ENCODE results near the gene CDC37. TPM values are rescaled to one million over a fixed set of nuclear protein-coding genes. Genes with fewer than 3 reads are reported as not detected.

Gene CDC37
- total and polyA plus RNA-seq, 4 experiments from 2014 or later = 51.8 to 185 (median 134) TPM

- DNase-seq = no peak
- H3K27me3 ChIP-seq (ENCODE audit: insufficient read depth, low read length) = peaks cover 6% of the 10 kb centered on the region
- ChIA-PET POLR2A (ENCODE audit: partially characterized antibody) (interaction anchor here (1.5 to 26.5 kb wide), 2 partner anchors 18 to 284 kb away, joined by 4 to 470 read pairs; partner anchors contain the start of gene CDC37), CTCF (ENCODE audit: partially characterized antibody) (interaction anchor here (4.1 to 19.1 kb wide), 3 partner anchors 10 to 23 kb away, joined by 32 to 379 read pairs (median 117); partner anchors contain the start of gene CDC37)
- H3K9me3 Mint-ChIP-seq = peaks cover 0 to 7% (median 0%) of the 10 kb centered on the region in 8 donors
- H3K27ac Mint-ChIP-seq = peak overlapping the region; percentile 85 to 99 (median 98)
- intact Hi-C loops (cut with micrococcal nuclease) = no loop called here
- H3K36me3 ChIP-seq (ENCODE audit: insufficient read depth, low read length) = no peaks in the 10 kb centered on the region
- peaks cover 37 to 81% (median 59%) of the 10 kb centered on the region in 4 donors for H3K4me1 Mint-ChIP-seq
- H3K4me3 ChIP-seq (ENCODE audit: low read length in 2 of 2) = no peak overlapping the region
- no peaks in the 10 kb centered on the region for H3K9me3 ChIP-seq (ENCODE audit: control insufficient read depth in 1 of 2, low read length in 2 of 2)
- peak overlapping the region; percentile 73 for H3K27ac ChIP-seq (ENCODE audit: low read depth, low read length)
- H3K36me3 Mint-ChIP-seq = peaks cover 0 to 12% of the 10 kb centered on the region in 2 donors
- peaks cover 14 to 36% of the 10 kb centered on the region in 2 donors for H3K27me3 Mint-ChIP-seq
- peaks cover 68% of the 10 kb centered on the region for H3K4me1 ChIP-seq (ENCODE audit: insufficient read depth, low read length)
- peak overlapping the region in 1 of 8 donors; percentile 90 for H3K4me3 Mint-ChIP-seq
Measured at GRCh38 chr19:10427169-10427568, 23.8 kb upstream of the CDC37 start.

- Histone ChIP-seq H3K4me1 (ENCODE audit: insufficient read depth, low read length) (peaks cover 73% of the 10 kb centered on the region), H3K4me3 (ENCODE audit: low read length in 2 of 2) (peak overlapping the region in 1 of 2 donors; percentile 60), H3K27me3 (ENCODE audit: insufficient read depth, low read length) (peaks cover 33% of the 10 kb centered on the region), H3K36me3 (ENCODE audit: insufficient read depth, low read length) (no peaks in the 10 kb centered on the region), H3K9me3 (ENCODE audit: control insufficient read depth in 1 of 2, low read length in 2 of 2) (no peaks in the 10 kb centered on the region), H3K27ac (ENCODE audit: low read depth, low read length) (peak overlapping the region; percentile 38)
- peak overlapping the region; percentile 36 to 99 (median 97) for H3K27ac Mint-ChIP-seq
- H3K27me3 Mint-ChIP-seq = peaks cover 29 to 46% of the 10 kb centered on the region in 2 donors
- intact Hi-C loops (cut with micrococcal nuclease) = loop anchor here (1.0 kb wide), 1 partner anchor 21 kb away; the partner anchor contains the start of gene CDC37
- ChIA-PET POLR2A (ENCODE audit: partially characterized antibody) (interaction anchor here (0.9 to 26.5 kb wide), 5 partner anchors 13 to 188 kb away, joined by 3 to 470 read pairs (median 3); partner anchors contain the start of genes CDC37 and ICAM1), CTCF (ENCODE audit: partially characterized antibody) (interaction anchor here (1.0 to 19.1 kb wide), 7 partner anchors 9 to 224 kb away, joined by 3 to 379 read pairs (median 6); partner anchors contain the start of genes CDC37 and ICAM1)
- peaks cover 35 to 79% (median 60%) of the 10 kb centered on the region in 4 donors for H3K4me1 Mint-ChIP-seq
- peaks cover 0 to 11% of the 10 kb centered on the region in 2 donors for H3K36me3 Mint-ChIP-seq
- peaks cover 0 to 11% (median under 1%) of the 10 kb centered on the region in 8 donors for H3K9me3 Mint-ChIP-seq
- DNase-seq = peak in 4 of 5 donors; percentile 59 to 86 (median 64)
- peak overlapping the region in 7 of 8 donors; percentile 52 to 79 (median 61) for H3K4me3 Mint-ChIP-seq
Measured at GRCh38 chr19:10424011-10424637, 20.8 kb upstream of the CDC37 start.

GRCh38 chr19:10422846-10423245, 19.5 kb upstream of the CDC37 start:
- Histone ChIP-seq H3K4me3 (ENCODE audit: low read length in 2 of 2) (no peak overlapping the region), H3K36me3 (ENCODE audit: insufficient read depth, low read length) (no peaks in the 10 kb centered on the region), H3K27me3 (ENCODE audit: insufficient read depth, low read length) (peaks cover 45% of the 10 kb centered on the region), H3K27ac (ENCODE audit: low read depth, low read length) (no peak overlapping the region), H3K4me1 (ENCODE audit: insufficient read depth, low read length) (peaks cover 73% of the 10 kb centered on the region), H3K9me3 (ENCODE audit: control insufficient read depth in 1 of 2, low read length in 2 of 2) (no peaks in the 10 kb centered on the region)
- ChIA-PET CTCF (ENCODE audit: partially characterized antibody) (interaction anchor here (2.0 to 19.1 kb wide), 4 partner anchors 8 to 152 kb away, joined by 6 to 379 read pairs (median 72); partner anchors contain the start of genes CDC37 and ICAM1), POLR2A (ENCODE audit: partially characterized antibody) (interaction anchor here (26.5 kb wide), 1 partner anchor 13 kb away, joined by 470 read pairs; the partner anchor contains the start of gene CDC37)
- Mint-ChIP-seq H3K27me3 (peaks cover 34 to 49% of the 10 kb centered on the region in 2 donors), H3K4me3 (no peak overlapping the region), H3K27ac (peak overlapping the region in 1 of 7 donors; percentile 99), H3K4me1 (peaks cover 31 to 77% (median 54%) of the 10 kb centered on the region in 4 donors), H3K36me3 (peaks cover 0 to 4% of the 10 kb centered on the region in 2 donors), H3K9me3 (peaks cover 0 to 7% (median 0%) of the 10 kb centered on the region in 8 donors)
- no peak for DNase-seq
- intact Hi-C loops (cut with micrococcal nuclease) = no loop called here

- Mint-ChIP-seq H3K36me3 (peaks cover 0 to 4% of the 10 kb centered on the region in 2 donors), H3K9me3 (peaks cover 0 to 4% (median 0%) of the 10 kb centered on the region in 8 donors), H3K27ac (peak overlapping the region in 4 of 7 donors; percentile 68 to 99 (median 86)), H3K4me1 (peaks cover 27 to 71% (median 48%) of the 10 kb centered on the region in 4 donors), H3K27me3 (peaks cover 38 to 52% of the 10 kb centered on the region in 2 donors), H3K4me3 (peak overlapping the region in 5 of 8 donors; percentile 5 to 76 (median 39))
- Histone ChIP-seq H3K4me3 (ENCODE audit: low read length in 2 of 2) (no peak overlapping the region), H3K36me3 (ENCODE audit: insufficient read depth, low read length) (no peaks in the 10 kb centered on the region), H3K27ac (ENCODE audit: low read depth, low read length) (no peak overlapping the region), H3K27me3 (ENCODE audit: insufficient read depth, low read length) (peaks cover 52% of the 10 kb centered on the region), H3K4me1 (ENCODE audit: insufficient read depth, low read length) (peaks cover 73% of the 10 kb centered on the region), H3K9me3 (ENCODE audit: control insufficient read depth in 1 of 2, low read length in 2 of 2) (no peaks in the 10 kb centered on the region)
- CTCF ChIA-PET (ENCODE audit: partially characterized antibody) = interaction anchor here (0.9 to 19.1 kb wide), 4 partner anchors 7 to 33 kb away, joined by 3 to 379 read pairs (median 61); partner anchors contain the start of gene CDC37
- POLR2A ChIA-PET (ENCODE audit: partially characterized antibody) = interaction anchor here (1.1 to 26.5 kb wide), 3 partner anchors 8 to 13 kb away, joined by 5 to 470 read pairs (median 6); partner anchors contain the start of gene CDC37
- no peak for DNase-seq
- intact Hi-C loops (cut with micrococcal nuclease) = no loop called here
Measured at GRCh38 chr19:10422046-10422461, 18.7 kb upstream of the CDC37 start.

GRCh38 chr19:10421240-10422045, 18.1 kb upstream of the CDC37 start:
- POLR2A ChIA-PET (ENCODE audit: partially characterized antibody) = interaction anchor here (1.1 to 26.5 kb wide), 3 partner anchors 9 to 12 kb away, joined by 5 to 470 read pairs (median 6); partner anchors contain the start of gene CDC37
- Histone ChIP-seq H3K4me1 (ENCODE audit: insufficient read depth, low read length) (peaks cover 77% of the 10 kb centered on the region), H3K27me3 (ENCODE audit: insufficient read depth, low read length) (peaks cover 54% of the 10 kb centered on the region), H3K36me3 (ENCODE audit: insufficient read depth, low read length) (no peaks in the 10 kb centered on the region), H3K4me3 (ENCODE audit: low read length in 2 of 2) (peak overlapping the region in 1 of 2 donors; percentile 17), H3K9me3 (ENCODE audit: control insufficient read depth in 1 of 2, low read length in 2 of 2) (no peaks in the 10 kb centered on the region), H3K27ac (ENCODE audit: low read depth, low read length) (no peak overlapping the region)
- Mint-ChIP-seq H3K27ac (peak overlapping the region in 5 of 7 donors; percentile 68 to 99 (median 84)), H3K9me3 (peaks cover 0 to 7% (median 0%) of the 10 kb centered on the region in 8 donors), H3K36me3 (peaks cover 0 to 7% of the 10 kb centered on the region in 2 donors), H3K4me1 (peaks cover 30 to 73% (median 50%) of the 10 kb centered on the region in 4 donors), H3K4me3 (peak overlapping the region; percentile 25 to 76 (median 54)), H3K27me3 (peaks cover 41 to 58% of the 10 kb centered on the region in 2 donors)
- peak in 1 of 5 donors; percentile 66 for DNase-seq
- intact Hi-C loops (cut with micrococcal nuclease) = no loop called here
- CTCF ChIA-PET (ENCODE audit: partially characterized antibody) = interaction anchor here (0.9 to 19.1 kb wide), 4 partner anchors 7 to 33 kb away, joined by 3 to 379 read pairs (median 61); partner anchors contain the start of gene CDC37

- Mint-ChIP-seq H3K9me3 (peaks cover 0 to 7% (median 0%) of the 10 kb centered on the region in 8 donors), H3K36me3 (peaks cover 0 to 7% of the 10 kb centered on the region in 2 donors), H3K27me3 (peaks cover 41 to 58% of the 10 kb centered on the region in 2 donors), H3K4me3 (peak within 1 kb of the TSS; percentile 55 to 84 (median 76)), H3K27ac (peak within 1 kb of the TSS; percentile 84 to 99 (median 90)), H3K4me1 (peaks cover 32 to 81% (median 53%) of the 10 kb centered on the region in 4 donors)
- H3K4me3 ChIP-seq (ENCODE audit: low read length in 2 of 2) = peak within 1 kb of the TSS; percentile 17 to 46
- POLR2A ChIA-PET (ENCODE audit: partially characterized antibody) = interaction anchor here (1.6 to 26.5 kb wide), 2 partner anchors 9 to 11 kb away, joined by 6 to 470 read pairs; partner anchors contain the start of gene CDC37
- H3K36me3 ChIP-seq (ENCODE audit: insufficient read depth, low read length) = no peaks in the 10 kb centered on the region
- intact Hi-C loops (cut with micrococcal nuclease) = no loop called here
- H3K27me3 ChIP-seq (ENCODE audit: insufficient read depth, low read length) = peaks cover 54% of the 10 kb centered on the region
- H3K9me3 ChIP-seq (ENCODE audit: control insufficient read depth in 1 of 2, low read length in 2 of 2) = no peaks in the 10 kb centered on the region
- H3K4me1 ChIP-seq (ENCODE audit: insufficient read depth, low read length) = peaks cover 82% of the 10 kb centered on the region
- DNase-seq = peak; percentile 58 to 65 (median 64)
- CTCF ChIA-PET (ENCODE audit: partially characterized antibody) = interaction anchor here (1.4 to 19.1 kb wide), 3 partner anchors 6 to 16 kb away, joined by 5 to 379 read pairs (median 117); partner anchors contain the start of gene CDC37
- no peak within 1 kb of the TSS for H3K27ac ChIP-seq (ENCODE audit: low read depth, low read length)
Measured at GRCh38 chr19:10420444-10421239, 17.3 kb upstream of the CDC37 start, which contains the start of gene PDE4A. PDE4A (plus strand) TSS chr19:10420538; CDS start chr19:10420765, 227 bp downstream.
